Caco-2 (cell line): ENCODE data around the gene FHAD1. TPM values are rescaled to one million over a fixed set of nuclear protein-coding genes. Genes with fewer than 3 reads are reported as not detected.

Experiments
- BruUV-seq: library from RNA; stranded (reverse); fragments of 400-500 nt; replicated peaks from 2 replicates; lab custom pipeline; 2021; lab: Mats Ljungman, UMichigan
- CTCF ChIA-PET: fragments of 300-600 bp; sonication (Branson Sonifier 250); formaldehyde crosslinking; loops from one replicate; lab custom pipeline; 2022; ENCODE audit warnings: antibody characterized with exemption; lab: Charles Lee
- POLR2A ChIA-PET: fragments of 300-600 bp; sonication (Branson Sonifier 250); formaldehyde crosslinking; loops from one replicate; lab custom pipeline; 2022; ENCODE audit warnings: antibody characterized with exemption; lab: Charles Lee
- DNase-seq, 2 experiments: peaks; one replicate each; pipeline versions ENCODE4 v3.0.0 to v3.0.0-alpha.2; 2020 to 2022
- H3K27me3 ChIP-seq: replicated peaks from 2 replicates; pipeline ENCODE4 v1.6.0; 2011; ENCODE audit warnings: low read length; ENCODE audit not compliant: control insufficient read depth, insufficient read depth
- H3K36me3 ChIP-seq: 2 replicates; pipeline ENCODE4 v1.5.1; 2011; ENCODE audit warnings: low read length; ENCODE audit not compliant: control insufficient read depth, insufficient read depth
- H3K4me1 ChIP-seq: fragments of 250-450 bp; sonication (Bioruptor Pico); 2 replicates; pipeline ENCODE4 v1.5.1; 2020; ENCODE audit warnings: mild to moderate bottlenecking
- H3K4me3 ChIP-seq: 2 replicates; pipeline ENCODE4 v1.5.1; 2011; ENCODE audit warnings: low read depth, mild to moderate bottlenecking, control low read depth, low read length
- H3K9me3 ChIP-seq: fragments of 250-450 bp; sonication (Bioruptor Pico); 2 replicates; pipeline ENCODE4 v1.5.1; 2020; ENCODE audit warnings: mild to moderate bottlenecking, moderate library complexity
- H3K27ac Mint-ChIP-seq: one replicate; pipeline ENCODE4 v1.8.0; 2022; ENCODE audit warnings: mixed read lengths; ENCODE audit not compliant: unreplicated experiment
- H3K27me3 Mint-ChIP-seq: one replicate; pipeline ENCODE4 v1.8.0; 2022; ENCODE audit warnings: mixed read lengths; ENCODE audit not compliant: insufficient read depth, unreplicated experiment
- H3K36me3 Mint-ChIP-seq: one replicate; pipeline ENCODE4 v1.8.0; 2022; ENCODE audit warnings: mild to moderate bottlenecking, mixed read lengths; ENCODE audit not compliant: insufficient read depth, unreplicated experiment
- H3K4me1 Mint-ChIP-seq: one replicate; pipeline ENCODE4 v1.8.0; 2022; ENCODE audit warnings: low read depth, mixed read lengths; ENCODE audit not compliant: unreplicated experiment
- H3K4me3 Mint-ChIP-seq: one replicate; pipeline ENCODE4 v1.8.0; 2022; ENCODE audit warnings: mild to moderate bottlenecking, moderate library complexity, mixed read lengths; ENCODE audit not compliant: unreplicated experiment
- H3K9me3 Mint-ChIP-seq: one replicate; pipeline ENCODE4 v1.8.0; 2022; ENCODE audit warnings: mixed read lengths; ENCODE audit not compliant: unreplicated experiment
- CTCF ChIP-seq, 2 experiments: fragments of 200-600 bp in 1 of 2; IDR thresholded peaks; 1 replicate in 1 of 2; 2 replicates in 1 of 2; pipeline versions ENCODE4 v1.5.1 to v1.8.0; 2011 to 2022; ENCODE audit warnings: antibody characterized with exemption in 1 of 2, control low read depth in 1 of 2, inconsistent platforms in 1 of 2, low read depth in 1 of 2, low read length in 1 of 2, mild to moderate bottlenecking in 1 of 2, moderate library complexity in 1 of 2; ENCODE audit not compliant: insufficient read depth in 1 of 2, severe bottlenecking in 1 of 2, unreplicated experiment in 1 of 2
- intact Hi-C: fragments of 100-400 bp; cut with micrococcal nuclease; formaldehyde crosslinking; loops from one replicate; pipeline ENCODE4 v1.10.0; 2022; ENCODE audit not compliant: unreplicated experiment
- total RNA-seq: library from RNA; stranded (reverse); gene quantifications from 2 replicates; pipeline ENCODE4 v1.2.3, GENCODE V29; 2022

FHAD1 gene
- total RNA-seq, 1 experiment from 2014 or later: 0.18 TPM

- H3K36me3 Mint-ChIP-seq: peaks cover 10% of the 10 kb centered on the region
- ChIA-PET POLR2A (no interaction called here), CTCF (no interaction called here)
- no peak overlapping the region for H3K27ac Mint-ChIP-seq
- H3K4me3 ChIP-seq: no peak overlapping the region
- no peaks in the 10 kb centered on the region for H3K4me1 ChIP-seq
- TF ChIP-seq CTCF (IDR thresholded peaks at IDR 0.05; ENCODE audit: insufficient read depth in 1 of 2, low read depth in 1 of 2, low read length in 1 of 2, severe bottlenecking in 1 of 2, unreplicated experiment in 1 of 2): no peak
- H3K4me3 Mint-ChIP-seq: no peak overlapping the region
- no TSS peak for BruUV-seq
- peaks cover 3% of the 10 kb centered on the region for H3K27me3 Mint-ChIP-seq
- no peaks in the 10 kb centered on the region for H3K36me3 ChIP-seq
- H3K9me3 ChIP-seq: no peaks in the 10 kb centered on the region
- no peaks in the 10 kb centered on the region for H3K9me3 Mint-ChIP-seq
- intact Hi-C loops: no loop called here
- no peak for DNase-seq
- H3K4me1 Mint-ChIP-seq: peaks cover 7% of the 10 kb centered on the region
- H3K27me3 ChIP-seq: no peaks in the 10 kb centered on the region
These were observed 83.0 kb downstream of the FHAD1 start for GRCh38 chr1:15330028-15330427.

GRCh38 chr1:15331180-15331579 lies 84.2 kb downstream of the FHAD1 start:
- Mint-ChIP-seq H3K4me1 (no peaks in the 10 kb centered on the region), H3K9me3 (no peaks in the 10 kb centered on the region), H3K4me3 (no peak overlapping the region), H3K36me3 (peaks cover 4% of the 10 kb centered on the region), H3K27ac (no peak overlapping the region), H3K27me3 (peaks cover 3% of the 10 kb centered on the region)
- TF ChIP-seq CTCF (IDR thresholded peaks at IDR 0.05; ENCODE audit: insufficient read depth in 1 of 2, low read depth in 1 of 2, low read length in 1 of 2, severe bottlenecking in 1 of 2, unreplicated experiment in 1 of 2): no peak
- H3K36me3 ChIP-seq: no peaks in the 10 kb centered on the region
- intact Hi-C loops: no loop called here
- no peaks in the 10 kb centered on the region for H3K4me1 ChIP-seq
- no peak for DNase-seq
- ChIA-PET POLR2A (no interaction called here), CTCF (interaction anchor here (0.9 kb wide), 1 partner anchor 133 kb away, joined by 3 read pairs; no protein-coding TSS in a partner anchor)
- H3K9me3 ChIP-seq: no peaks in the 10 kb centered on the region
- no TSS peak for BruUV-seq
- H3K4me3 ChIP-seq: no peak overlapping the region
- H3K27me3 ChIP-seq: no peaks in the 10 kb centered on the region

GRCh38 chr1:15331734-15332133 lies 84.7 kb downstream of the FHAD1 start:
- no peaks in the 10 kb centered on the region for H3K9me3 ChIP-seq
- H3K27me3 Mint-ChIP-seq: peaks cover 3% of the 10 kb centered on the region
- BruUV-seq: no TSS peak
- H3K27ac Mint-ChIP-seq: no peak overlapping the region
- ChIA-PET CTCF (interaction anchor here (0.9 to 1.0 kb wide), 2 partner anchors 99 to 133 kb away, joined by 3 to 6 read pairs; no protein-coding TSS in a partner anchor), POLR2A (no interaction called here)
- no peak for DNase-seq
- H3K9me3 Mint-ChIP-seq: no peaks in the 10 kb centered on the region
- no peaks in the 10 kb centered on the region for H3K36me3 ChIP-seq
- no peak overlapping the region for H3K4me3 ChIP-seq
- H3K27me3 ChIP-seq: no peaks in the 10 kb centered on the region
- H3K4me1 ChIP-seq: no peaks in the 10 kb centered on the region
- H3K4me3 Mint-ChIP-seq: no peak overlapping the region
- TF ChIP-seq CTCF (IDR thresholded peaks at IDR 0.05; ENCODE audit: insufficient read depth in 1 of 2, low read depth in 1 of 2, low read length in 1 of 2, severe bottlenecking in 1 of 2, unreplicated experiment in 1 of 2): no peak
- H3K36me3 Mint-ChIP-seq: peaks cover 4% of the 10 kb centered on the region
- H3K4me1 Mint-ChIP-seq: no peaks in the 10 kb centered on the region
- intact Hi-C loops: no loop called here
